T47D (cell line): ENCODE measurements around the gene RAP1A.
"Not testable (repeated sequence)": the region's sequence is repeated elsewhere in the genome, so short reads cannot be mapped to it uniquely, and the experiment has no call there.

Experiments
- DNase-seq, 2 experiments: peaks; one replicate each; pipeline versions ENCODE4 v3.0.0 to v3.0.0-alpha.2; 2011 to 2012; ENCODE audit warnings: low read depth in 1 of 2, low spot score in 1 of 2
- JUND ChIP-seq: IDR thresholded peaks from 2 replicates; pipeline ENCODE4 v1.6.1; 2012; ENCODE audit warnings: low read depth
- in situ Hi-C: cut with HindIII; loops from 2 replicates; pipeline ENCODE4 v1.10.0; 2016; ENCODE audit warnings: low sequenced_read_pairs, low pct_unique_long_range_greater_than_20kb

Gene RAP1A

GRCh38 chr1:111737216-111738132, 117.9 kb downstream of the RAP1A start:
- in situ Hi-C loops: no loop called here
- no peak for TF ChIP-seq JUND
- no peak for DNase-seq

DNA sequence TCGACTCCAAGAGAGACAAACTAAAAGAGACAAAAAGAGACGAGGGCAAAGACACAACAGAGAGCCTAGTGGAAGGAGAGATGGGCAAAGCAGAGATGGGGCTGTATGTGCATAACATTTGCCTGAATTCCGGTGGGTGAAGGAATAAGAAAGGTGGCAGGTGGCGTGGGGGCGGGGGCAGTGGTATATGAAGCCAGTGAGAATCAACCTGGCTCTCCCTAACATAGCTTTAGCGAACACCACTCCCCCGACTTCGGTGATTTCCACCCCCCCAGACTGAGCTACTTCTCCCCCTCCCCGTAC, 118.5 kb downstream of the RAP1A start:
- in situ Hi-C loops: no loop called here
- no peak for TF ChIP-seq JUND
- DNase-seq: no peak

DNA sequence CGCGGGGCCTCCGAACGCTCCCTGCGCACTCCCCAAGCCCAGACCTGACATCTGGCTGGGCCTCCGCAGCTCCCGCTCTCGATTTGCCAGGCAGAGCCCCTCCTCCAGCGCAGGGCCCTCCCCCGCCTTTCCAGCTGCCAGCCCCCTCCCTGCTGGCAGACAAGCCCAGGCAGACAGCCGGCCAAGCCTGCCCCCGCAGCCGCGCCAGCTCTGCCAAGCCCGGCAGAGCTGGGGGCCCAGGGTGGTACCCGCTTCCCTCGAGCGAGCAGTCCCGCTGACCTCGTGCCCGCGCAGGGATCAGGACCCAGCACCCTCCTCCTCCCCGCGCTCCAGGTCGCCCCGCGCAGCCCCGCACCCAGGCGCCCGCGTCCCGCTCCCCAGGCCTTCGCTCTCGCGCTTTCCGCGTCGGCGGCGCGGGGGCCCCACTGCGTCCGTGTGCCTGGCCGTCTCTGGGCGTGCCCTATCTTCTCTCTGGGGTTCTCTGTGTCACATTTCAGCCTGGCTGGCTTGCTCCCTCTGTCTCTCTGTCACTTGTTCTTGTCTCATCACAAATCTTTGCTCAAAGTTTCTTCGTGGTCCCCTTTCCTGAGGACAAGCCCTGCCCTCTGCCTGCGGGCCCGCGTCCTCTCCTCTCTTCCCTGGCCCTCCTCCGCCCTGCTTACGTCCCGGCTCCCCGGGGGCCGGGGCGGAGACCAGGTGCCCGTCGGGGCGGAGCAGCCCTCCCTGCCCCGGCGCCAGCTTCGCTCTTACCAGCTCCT, 119.0 kb downstream of the RAP1A start:
- in situ Hi-C loops: no loop called here
- no peak for TF ChIP-seq JUND
- peak; percentile 30 to 79 for DNase-seq

GRCh38 chr1:111739194-111739924, 119.8 kb downstream of the RAP1A start, which contains the start of gene INKA2:
TSS of gene INKA2 (minus strand) at chr1:111739395. CDS start at chr1:111739242, 153 bp downstream.
- peak; percentile 61 to 90 for DNase-seq
- in situ Hi-C loops: no loop called here
- no peak for TF ChIP-seq JUND

DNA sequence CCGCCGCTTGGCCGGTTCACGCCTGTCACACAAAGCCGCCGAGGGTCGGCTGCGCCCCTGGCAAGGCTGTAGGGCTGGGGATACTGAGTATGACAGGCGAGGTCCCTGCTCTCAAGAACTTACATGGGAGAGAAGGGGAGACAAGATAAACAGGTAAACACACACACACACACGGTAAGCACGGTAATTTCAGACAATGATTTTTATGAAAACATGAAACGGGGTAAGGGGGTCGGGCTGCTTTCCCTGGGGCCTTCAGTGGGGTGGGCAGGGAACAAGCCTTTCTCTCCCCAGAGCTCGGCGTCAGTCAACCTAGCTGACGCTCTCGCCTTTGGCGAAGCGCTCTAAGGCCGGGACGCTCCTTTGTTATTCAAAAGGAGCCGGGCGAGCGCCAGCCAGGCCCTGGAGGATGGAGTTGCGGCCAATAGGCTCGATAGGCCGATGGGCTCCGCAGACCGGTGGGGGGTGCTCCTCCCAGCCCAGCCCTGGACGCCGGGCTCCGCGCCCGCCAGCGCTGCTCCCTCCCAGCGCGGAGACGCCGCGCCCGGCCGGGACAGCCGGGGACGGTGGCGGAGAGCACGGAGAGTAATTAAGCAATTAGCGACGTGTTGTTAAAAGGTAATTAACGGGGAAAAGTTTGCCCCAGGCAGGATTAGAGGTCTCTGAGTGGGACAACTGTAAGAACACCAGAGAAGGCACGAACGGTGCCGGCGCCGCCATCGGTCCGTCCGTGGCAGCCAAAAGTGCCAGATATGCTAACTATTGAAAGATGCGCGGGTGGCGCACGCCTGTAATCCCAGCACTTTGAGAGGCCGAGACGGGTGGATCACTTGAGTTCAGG, 120.6 kb downstream of the RAP1A start:
- no peak for TF ChIP-seq JUND
- in situ Hi-C loops: no loop called here
- peak in 1 of 2 experiments; percentile 73 for DNase-seq

- DNase-seq, in situ Hi-C loops: not testable (repeated sequence)
These were observed 122.7 kb downstream of the RAP1A start for GRCh38 chr1:111742292-111742691.

DNA sequence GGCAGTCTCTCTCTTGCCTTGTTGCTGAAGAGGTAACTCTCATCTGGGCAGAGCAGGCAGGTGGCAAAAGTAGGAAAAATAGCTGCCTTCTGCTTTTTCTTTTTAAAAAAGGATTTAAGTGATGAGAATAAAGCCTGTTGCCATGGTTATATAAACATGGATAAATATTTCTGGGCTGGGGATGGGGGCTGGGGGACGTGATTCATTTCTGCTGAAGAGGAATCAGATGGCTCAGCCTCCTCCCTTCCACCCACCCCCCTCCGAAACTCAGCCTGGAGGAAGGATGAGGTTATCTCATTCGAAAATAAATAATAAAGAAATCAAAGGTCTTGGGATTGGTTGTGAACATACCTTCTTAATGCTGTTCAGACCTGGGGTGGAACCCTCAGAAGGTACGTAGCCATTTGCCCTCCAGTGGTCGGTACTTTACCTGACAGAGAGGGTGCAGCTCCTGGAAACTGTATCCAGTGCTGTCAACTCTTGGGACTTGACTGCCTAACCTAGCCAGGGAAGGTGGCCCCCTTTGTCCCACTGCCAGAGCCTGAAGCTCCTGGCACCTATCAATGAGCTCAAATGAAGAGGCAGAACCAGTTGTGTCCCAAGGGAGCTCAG, 123.5 kb downstream of the RAP1A start:
- in situ Hi-C loops: no loop called here
- DNase-seq: no peak
- TF ChIP-seq JUND: no peak

GRCh38 chr1:111743679-111744101, 124.1 kb downstream of the RAP1A start:
- in situ Hi-C loops: no loop called here
- no peak for DNase-seq
- TF ChIP-seq JUND: no peak

DNA sequence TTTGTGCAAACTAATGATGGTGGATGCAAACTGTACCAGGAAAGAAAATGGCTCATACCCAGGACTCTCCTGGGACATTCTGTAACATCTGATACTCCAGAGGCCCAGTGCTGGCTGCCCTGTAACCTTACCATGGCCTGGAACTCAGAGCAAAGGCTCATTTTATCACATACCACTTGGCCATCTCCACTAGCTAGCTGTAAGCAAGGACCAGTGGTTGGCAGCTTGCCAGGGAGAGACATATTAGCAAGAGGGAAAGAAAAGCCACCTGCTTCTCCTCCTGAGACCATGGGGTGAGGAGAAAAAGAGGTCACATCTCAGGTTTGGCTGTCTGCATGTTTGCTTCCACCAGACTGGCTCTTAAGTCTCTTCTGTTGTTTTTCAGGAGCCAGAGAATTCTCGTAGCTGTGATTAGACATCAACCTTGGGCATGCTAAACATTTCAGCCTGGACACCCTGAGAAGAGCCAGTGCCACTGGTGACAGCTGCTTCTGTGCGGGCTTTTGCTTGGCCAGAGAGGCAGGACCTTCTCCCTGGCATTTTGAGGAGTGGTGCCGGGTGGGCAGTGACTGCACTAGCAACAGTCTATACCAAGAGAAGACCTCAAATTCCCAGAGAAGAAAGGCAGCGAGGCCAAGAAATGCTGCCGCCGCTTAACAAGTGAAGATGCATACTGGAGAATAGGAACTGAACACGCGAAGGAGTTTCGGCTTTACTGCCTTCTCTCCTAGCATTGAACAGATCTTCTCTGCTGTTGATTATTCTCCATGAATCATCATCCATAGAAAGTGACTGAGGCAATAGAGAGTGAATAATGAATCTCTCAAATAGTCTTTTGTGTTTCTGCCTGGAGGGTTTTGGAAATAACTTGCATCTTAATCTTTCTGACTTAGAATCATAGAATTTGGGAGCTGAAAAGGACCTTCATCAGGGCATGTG, 126.4 kb downstream of the RAP1A start:
- in situ Hi-C loops: no loop called here
- no peak for TF ChIP-seq JUND
- DNase-seq: no peak

DNA sequence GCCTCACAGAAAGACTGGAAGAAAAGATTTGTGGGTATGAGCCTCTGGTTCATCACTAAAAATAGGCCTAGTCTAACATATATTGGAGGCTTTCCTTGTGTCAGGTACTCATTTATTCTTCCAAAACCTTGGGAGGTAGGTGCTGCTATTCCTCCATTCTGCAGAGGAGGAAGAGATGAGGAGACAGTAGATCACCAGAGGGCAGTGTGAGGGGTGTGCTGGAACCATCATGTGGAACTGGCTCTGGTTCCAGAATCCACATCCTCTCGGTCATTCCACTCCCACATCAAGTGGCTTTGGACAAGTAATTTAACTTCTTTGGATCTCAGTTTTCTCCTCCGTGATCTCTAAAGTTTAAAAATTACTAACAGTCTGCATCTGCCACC, 127.0 kb downstream of the RAP1A start:
- no peak for TF ChIP-seq JUND
- in situ Hi-C loops: no loop called here

More for the DNA sequence above, 127.0 kb downstream of the RAP1A start:
- DNase-seq: no peak
